ENCODE results near the gene CAMKK1. TPM values are rescaled to one million over a fixed set of nuclear protein-coding genes. Genes with fewer than 3 reads are reported as not detected.

The CAMKK1 gene
- total RNA-seq, 2 donors from 2014 or later: 9.2 to 9.3 TPM

- 82 to 88% methylated on average over 12 to 16 of the region's 16 CpGs for WGBS, 2 donors
- Histone ChIP-seq H3K9me3 (no peaks in the 10 kb centered on the region), H3K4me3 (no peak overlapping the region), H3K27me3 (no peaks in the 10 kb centered on the region), H3K27ac (no peak overlapping the region), H3K36me3 (replicated peaks in 1 of 2; ENCODE audit: insufficient read depth in 1 of 2, low read depth in 2 of 2) (no peaks in the 10 kb centered on the region), H3K4me1 (no peaks in the 10 kb centered on the region)
- DNase-seq (no peak), ATAC-seq (no peak)
- intact Hi-C loops (cut with DNase I): no loop called here
- no peak for TF ChIP-seq POLR2A (IDR thresholded peaks at IDR 0.05)
- TF ChIP-seq, protein P1, sequence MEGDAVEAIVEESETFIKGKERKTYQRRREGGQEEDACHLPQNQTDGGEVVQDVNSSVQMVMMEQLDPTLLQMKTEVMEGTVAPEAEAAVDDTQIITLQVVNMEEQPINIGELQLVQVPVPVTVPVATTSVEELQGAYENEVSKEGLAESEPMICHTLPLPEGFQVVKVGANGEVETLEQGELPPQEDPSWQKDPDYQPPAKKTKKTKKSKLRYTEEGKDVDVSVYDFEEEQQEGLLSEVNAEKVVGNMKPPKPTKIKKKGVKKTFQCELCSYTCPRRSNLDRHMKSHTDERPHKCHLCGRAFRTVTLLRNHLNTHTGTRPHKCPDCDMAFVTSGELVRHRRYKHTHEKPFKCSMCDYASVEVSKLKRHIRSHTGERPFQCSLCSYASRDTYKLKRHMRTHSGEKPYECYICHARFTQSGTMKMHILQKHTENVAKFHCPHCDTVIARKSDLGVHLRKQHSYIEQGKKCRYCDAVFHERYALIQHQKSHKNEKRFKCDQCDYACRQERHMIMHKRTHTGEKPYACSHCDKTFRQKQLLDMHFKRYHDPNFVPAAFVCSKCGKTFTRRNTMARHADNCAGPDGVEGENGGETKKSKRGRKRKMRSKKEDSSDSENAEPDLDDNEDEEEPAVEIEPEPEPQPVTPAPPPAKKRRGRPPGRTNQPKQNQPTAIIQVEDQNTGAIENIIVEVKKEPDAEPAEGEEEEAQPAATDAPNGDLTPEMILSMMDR (IDR thresholded peaks at IDR 0.05): no peak
Measured at GRCh38 chr17:3926860-3927627, 34.2 kb upstream of the CAMKK1 start.

DNA sequence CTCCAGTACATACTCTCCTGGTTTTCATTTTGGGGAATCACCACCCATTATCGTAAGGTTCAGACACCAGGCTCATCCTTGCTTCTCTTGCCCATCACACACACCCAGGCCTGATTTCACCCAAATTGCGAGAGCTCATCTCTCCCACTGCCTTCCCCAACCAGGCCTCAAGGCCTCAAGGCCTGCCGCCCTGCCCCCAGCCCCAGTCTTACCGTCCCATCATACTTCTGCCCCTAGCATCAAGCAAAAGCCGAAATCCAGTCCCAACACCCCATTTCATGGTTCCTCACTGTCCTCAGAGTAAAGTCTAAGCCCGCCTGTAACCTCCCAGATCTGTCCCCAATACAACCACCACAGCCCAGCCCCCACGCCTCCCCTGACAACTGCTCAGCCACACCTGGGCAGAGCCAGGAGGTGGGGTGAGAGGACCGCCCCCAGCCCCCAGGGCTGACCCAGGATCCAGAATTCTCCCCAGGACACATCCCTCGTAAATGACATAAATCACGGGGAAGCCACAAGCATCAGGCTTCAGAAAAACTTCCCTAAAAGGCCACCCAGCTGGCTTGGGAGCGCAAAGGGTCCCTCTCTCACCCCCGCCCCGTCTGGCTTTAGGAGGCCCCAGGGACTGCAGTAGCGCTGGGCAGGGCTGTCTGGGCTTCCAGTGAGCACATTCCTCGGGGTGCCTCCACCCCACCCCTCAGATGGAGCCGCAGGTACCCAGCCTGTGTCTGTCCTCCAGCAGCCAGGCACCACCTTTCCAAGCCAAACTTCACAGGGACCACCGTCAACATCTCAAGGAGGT lies 33.0 kb upstream of the CAMKK1 start:
- no peak for ATAC-seq
- TF ChIP-seq, protein P1 (IDR thresholded peaks at IDR 0.05): no peak
- no peak for TF ChIP-seq POLR2A (IDR thresholded peaks at IDR 0.05)
- 88 to 97% methylated on average over 10 to 17 of the region's 17 CpGs for WGBS, 2 donors

DNA sequence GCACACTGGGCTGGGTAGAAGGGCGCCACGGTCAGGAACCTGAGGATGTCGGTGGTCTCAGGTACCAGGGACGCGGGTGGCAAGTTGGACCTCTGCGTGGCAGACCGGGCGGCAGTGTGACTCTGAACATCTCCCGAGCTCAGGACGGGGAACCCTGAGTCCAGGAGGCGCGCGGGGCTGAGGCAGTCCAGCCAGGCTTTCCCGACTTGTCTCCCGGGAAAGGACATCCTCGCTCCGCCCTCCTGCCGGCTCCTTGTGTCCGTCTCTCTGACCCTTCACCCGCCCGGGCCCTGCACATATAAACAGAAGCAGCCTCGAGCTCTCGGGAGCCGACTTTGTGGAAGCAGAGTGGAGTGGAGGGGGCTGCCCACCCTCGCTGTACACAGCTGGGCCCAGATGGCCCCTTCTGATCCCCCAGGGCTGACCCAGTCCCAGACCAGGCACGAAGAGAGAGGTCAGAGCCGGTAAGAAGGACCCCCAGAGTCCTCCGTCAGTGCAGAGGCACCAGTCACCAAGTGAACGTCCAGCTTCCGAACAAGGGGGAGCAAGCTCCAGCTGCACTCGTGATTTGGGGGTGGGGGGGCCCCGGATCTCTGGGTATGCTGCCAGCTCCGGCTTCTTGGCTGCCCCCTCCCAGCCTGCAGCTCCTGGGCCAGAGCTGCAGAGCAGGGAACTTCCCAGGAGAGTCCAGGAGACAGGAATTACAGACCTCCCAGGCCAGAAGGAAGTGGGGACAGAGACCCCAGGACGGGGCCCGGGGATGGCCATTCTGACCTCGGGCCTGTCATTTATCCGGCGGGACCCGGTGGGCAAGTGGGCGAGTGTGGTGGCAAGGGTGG lies 31.9 kb upstream of the CAMKK1 start:
- Histone ChIP-seq H3K27ac (no peak overlapping the region), H3K36me3 (replicated peaks in 1 of 2; ENCODE audit: insufficient read depth in 1 of 2, low read depth in 2 of 2) (no peaks in the 10 kb centered on the region)

More for the DNA sequence above, 33.0 kb upstream of the CAMKK1 start:
- Histone ChIP-seq H3K9me3 (no peaks in the 10 kb centered on the region), H3K4me1 (peaks cover 5% of the 10 kb centered on the region), H3K4me3 (no peak overlapping the region), H3K36me3 (replicated peaks in 1 of 2; ENCODE audit: insufficient read depth in 1 of 2, low read depth in 2 of 2) (no peaks in the 10 kb centered on the region), H3K27me3 (no peaks in the 10 kb centered on the region), H3K27ac (no peak overlapping the region)
- no peak for DNase-seq
- intact Hi-C loops (cut with DNase I): no loop called here

DNA sequence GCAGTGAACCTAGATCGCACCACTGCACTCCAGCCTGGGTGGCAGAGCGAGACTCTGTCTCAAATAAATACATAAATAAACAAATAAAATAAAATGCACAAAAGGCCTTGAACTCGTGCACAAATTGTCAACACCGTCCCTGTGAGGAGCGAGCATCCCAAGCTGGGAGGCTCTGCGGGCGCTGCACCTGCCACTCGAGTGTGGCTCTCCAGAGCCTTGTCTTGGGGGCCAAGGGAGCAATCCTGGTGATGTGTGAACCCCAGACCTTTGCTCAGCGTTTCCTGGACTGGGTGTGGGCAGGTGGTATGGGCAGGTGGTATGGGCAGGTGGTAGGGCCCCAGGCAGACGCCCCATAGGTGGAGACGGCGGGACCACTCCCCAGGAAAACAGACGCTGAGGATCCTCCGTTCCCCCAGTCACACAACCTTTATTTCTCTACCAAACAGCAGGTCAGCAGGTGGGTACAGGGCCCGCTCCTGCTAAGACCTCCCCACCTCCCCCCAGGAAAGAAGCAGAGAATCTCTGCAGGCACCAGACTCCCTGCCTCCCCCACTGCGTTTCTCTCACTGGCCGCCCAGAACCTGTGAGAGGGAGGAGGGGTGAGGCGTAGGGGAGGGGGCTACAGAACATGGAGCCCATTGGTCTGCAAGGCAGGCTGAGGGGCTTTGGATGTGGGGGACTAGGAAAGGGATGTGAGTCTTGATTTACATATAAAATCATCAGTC lies 30.8 kb upstream of the CAMKK1 start:
- Histone ChIP-seq H3K36me3 (replicated peaks in 1 of 2; ENCODE audit: insufficient read depth in 1 of 2, low read depth in 2 of 2) (no peaks in the 10 kb centered on the region), H3K4me1 (peaks cover 5% of the 10 kb centered on the region), H3K9me3 (no peaks in the 10 kb centered on the region), H3K27me3 (no peaks in the 10 kb centered on the region), H3K4me3 (no peak overlapping the region), H3K27ac (no peak overlapping the region)
- DNase-seq (no peak), ATAC-seq (no peak)
- 72 to 89% methylated on average over 15 to 18 of the region's 18 CpGs for WGBS, 2 donors
- intact Hi-C loops (cut with DNase I): no loop called here
- TF ChIP-seq, protein P1 (IDR thresholded peaks at IDR 0.05): no peak
- TF ChIP-seq POLR2A (IDR thresholded peaks at IDR 0.05): no peak

More for the DNA sequence above, 31.9 kb upstream of the CAMKK1 start:
- intact Hi-C loops (cut with DNase I): no loop called here
- H3K4me3 ChIP-seq: no peak overlapping the region
- ATAC-seq (no peak), DNase-seq (no peak)
- H3K9me3 ChIP-seq: no peaks in the 10 kb centered on the region
- TF ChIP-seq POLR2A (IDR thresholded peaks at IDR 0.05): no peak
- TF ChIP-seq, protein P1 (IDR thresholded peaks at IDR 0.05): no peak
- H3K27me3 ChIP-seq: no peaks in the 10 kb centered on the region
- H3K4me1 ChIP-seq: peaks cover 5% of the 10 kb centered on the region
- whole genome bisulfite sequencing, 2 donors: 75 to 83% methylated on average over 15 to 39 of the region's 40 CpGs
